HepG2 (cell line): ENCODE results near the gene OR2F2. TPM values are rescaled to one million over a fixed set of nuclear protein-coding genes. Genes with fewer than 3 reads are reported as not detected.

Experiments
- ETV6 ChIP-seq: sonication (generic); formaldehyde crosslinking; conservative IDR thresholded peaks from 2 replicates; pipeline ENCODE4 v1.4.0; 2020; ENCODE audit warnings: missing genetic modification reagents
- GMEB1 ChIP-seq: sonication (generic); formaldehyde crosslinking; IDR thresholded peaks from 2 replicates; pipeline ENCODE4 v1.5.1; 2020; ENCODE audit warnings: missing genetic modification reagents, mild to moderate bottlenecking, borderline replicate concordance
- HMG20B ChIP-seq: conservative IDR thresholded peaks from 2 replicates; pipeline ENCODE4 v1.6.1; 2016; ENCODE audit warnings: missing genetic modification reagents, missing compliant biosample characterization
- KDM6A ChIP-seq: IDR thresholded peaks from 2 replicates; pipeline ENCODE4 v1.6.1; 2016; ENCODE audit warnings: low read depth
- MEIS2 ChIP-seq: sonication (generic); formaldehyde crosslinking; IDR thresholded peaks from 2 replicates; pipeline ENCODE4 v1.9.0; 2021; ENCODE audit warnings: mild to moderate bottlenecking, missing genetic modification reagents
- MXI1 ChIP-seq: IDR thresholded peaks from 3 replicates; pipeline ENCODE4 v1.6.1; 2012; ENCODE audit warnings: low read depth, low read length, inconsistent platforms, borderline replicate concordance
- NCOA2 ChIP-seq: sonication (generic); formaldehyde crosslinking; IDR thresholded peaks from 2 replicates; pipeline ENCODE4 v1.8.0; 2022; ENCODE audit warnings: inconsistent platforms
- PATZ1 ChIP-seq: sonication (generic); formaldehyde crosslinking; IDR thresholded peaks from 2 replicates; pipeline ENCODE4 v1.4.0; 2020; ENCODE audit warnings: missing genetic modification reagents
- PCBP2 ChIP-seq: fragments of 200-400 bp; formaldehyde crosslinking; optimal IDR thresholded peaks from 2 replicates; pipeline ENCODE3; 2018; ENCODE audit warnings: low read length, low read depth; ENCODE audit not compliant: poor library complexity, severe bottlenecking
- POLR2G ChIP-seq: fragments of 200-400 bp; formaldehyde crosslinking; IDR thresholded peaks from 2 replicates; pipeline ENCODE4 v1.6.1; 2018; ENCODE audit warnings: mild to moderate bottlenecking, low read depth, low read length, moderate library complexity
- RBM22 ChIP-seq: fragments of 200-400 bp; formaldehyde crosslinking; optimal IDR thresholded peaks from 2 replicates; pipeline ENCODE3; 2017; ENCODE audit warnings: mild to moderate bottlenecking, low read length, moderate library complexity
- REPIN1 ChIP-seq: sonication (generic); formaldehyde crosslinking; IDR thresholded peaks from 2 replicates; pipeline ENCODE4 v1.8.0; 2022; ENCODE audit warnings: missing genetic modification reagents, low read depth, mild to moderate bottlenecking, borderline replicate concordance
- SKIL ChIP-seq: sonication (generic); formaldehyde crosslinking; IDR thresholded peaks from 2 replicates; pipeline ENCODE4 v1.8.0; 2022; ENCODE audit warnings: missing genetic modification reagents, mild to moderate bottlenecking, moderate library complexity, borderline replicate concordance
- THRA ChIP-seq: sonication (generic); formaldehyde crosslinking; IDR thresholded peaks from 2 replicates; pipeline ENCODE4 v1.4.0; 2020; ENCODE audit warnings: missing genetic modification reagents, borderline replicate concordance
- ZBTB26 ChIP-seq: IDR thresholded peaks from 2 replicates; pipeline ENCODE4 v1.6.1; 2016; ENCODE audit warnings: missing compliant biosample characterization, missing genetic modification reagents, borderline replicate concordance
- ZNF350 ChIP-seq: sonication (generic); formaldehyde crosslinking; IDR thresholded peaks from 2 replicates; pipeline ENCODE4 v1.4.0; 2020; ENCODE audit warnings: mild to moderate bottlenecking, low read depth, missing genetic modification reagents, borderline replicate concordance
- ZSCAN22 ChIP-seq: sonication (generic); formaldehyde crosslinking; IDR thresholded peaks from 2 replicates; pipeline ENCODE4 v1.4.0; 2020; ENCODE audit warnings: mild to moderate bottlenecking, missing genetic modification reagents
- ZZZ3 ChIP-seq: sonication (generic); formaldehyde crosslinking; IDR thresholded peaks from 2 replicates; pipeline ENCODE4 v1.4.0; 2020; ENCODE audit warnings: missing genetic modification reagents, mild to moderate bottlenecking, borderline replicate concordance
- polyA plus RNA-seq, 8 experiments: library from polyadenylated mRNA; depleted of rRNA in 3 of 8; stranded (reverse) in 7 of 8; unstranded in 1 of 8; fragments of >200 nt; fragmentation: Illumina TruSeq in 4 of 8; extraction: Trizol in 4 of 8; gene quantifications; 2 replicates each; pipeline versions ENCODE4 v1.2.1 to v1.2.3, GENCODE V29; 2011 to 2016; ENCODE audit warnings: low read depth in 4 of 8, missing spikeins in 1 of 8, mixed read lengths in 1 of 8; ENCODE audit not compliant: insufficient read depth in 1 of 8
- total RNA-seq, 5 experiments: library from RNA; depleted of rRNA; stranded (reverse); fragments of >200 nt; fragmentation: Illumina TruSeq; extraction: Trizol; gene quantifications; 2 replicates each; pipeline ENCODE4 v1.2.3, GENCODE V29; 2016; ENCODE audit warnings: low read depth in 1 of 5

OR2F2 gene
- total and polyA plus RNA-seq, 2 of the 13 experiments (the other 11 are each of a cell fraction or from before 2014, with no cell fraction given) = 0.13 TPM; not detected in 1

- peak; percentile 83; the same call in 1 of the 2 replicates for TF ChIP-seq GMEB1 (CRISPR knock-in tag)
- no peak for TF ChIP-seq PCBP2
- peak; percentile 89 for TF ChIP-seq MEIS2 (CRISPR knock-in tag)
- peak; percentile 62; the same call in 1 of the 2 replicates for TF ChIP-seq THRA (CRISPR knock-in tag)
- peak; percentile 85 for TF ChIP-seq POLR2G
- TF ChIP-seq HMG20B (CRISPR knock-in tag) = peak; percentile 78; the same call in 1 of the 2 replicates
- TF ChIP-seq PATZ1 (CRISPR knock-in tag) = peak; percentile 88
- no peak for TF ChIP-seq ZBTB26
- peak; percentile 39; the same call in 1 of the 2 replicates for TF ChIP-seq SKIL (CRISPR knock-in tag)
- TF ChIP-seq KDM6A (CRISPR knock-in tag) = peak; percentile 73
- TF ChIP-seq NCOA2 (CRISPR knock-in tag) = peak; percentile 67; the same call in 1 of the 2 replicates
- peak; percentile 80; the same call in 1 of the 2 replicates for TF ChIP-seq ETV6
- TF ChIP-seq ZZZ3 (CRISPR knock-in tag) = peak; percentile 23; the same call in 1 of the 2 replicates
- peak; percentile 54 for TF ChIP-seq RBM22
- peak; percentile 93 for TF ChIP-seq ZNF350
- TF ChIP-seq ZSCAN22 (CRISPR knock-in tag) = no peak
- peak; percentile 62; the same call in 1 of the 3 replicates for TF ChIP-seq MXI1
- TF ChIP-seq REPIN1 = peak; percentile 96
Observed at GRCh38 chr7:143901668-143902331, 33.2 kb upstream of the OR2F2 start, which contains the start of gene TCAF1 (continued).
